ENCODE results near the gene LTC4S.

DNA sequence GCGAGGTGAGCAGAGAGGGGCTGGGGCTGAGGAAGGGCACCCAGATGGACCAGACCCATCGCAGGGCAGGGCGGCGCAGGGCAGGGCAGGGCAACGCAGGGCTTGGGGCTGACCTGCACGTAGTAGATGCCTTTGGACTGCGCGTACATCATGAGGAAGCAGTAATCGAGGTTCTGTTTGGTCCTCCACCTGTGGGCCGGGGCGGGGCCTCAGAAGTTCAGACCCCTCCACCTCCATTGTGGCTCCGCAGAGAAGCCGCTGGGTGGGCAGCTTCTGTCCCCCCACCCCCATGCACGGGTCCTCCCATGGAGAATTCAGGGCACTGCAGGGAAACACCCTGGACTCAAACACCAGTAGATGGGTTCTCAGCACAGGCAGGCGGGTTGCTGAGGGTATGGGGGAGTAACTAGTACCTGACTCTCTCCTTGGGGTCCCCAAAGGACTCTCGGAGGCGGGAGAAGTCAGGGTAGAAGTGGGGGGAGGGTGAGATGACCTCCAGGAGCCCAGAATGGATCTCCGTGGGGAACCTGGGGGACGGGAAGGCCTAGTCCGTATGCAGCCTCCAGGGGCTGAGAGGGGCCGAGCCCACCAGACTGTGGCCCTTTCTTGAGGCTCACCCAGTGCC lies 6.4 kb downstream of the LTC4S start:
- TF ChIP-seq, protein P1, sequence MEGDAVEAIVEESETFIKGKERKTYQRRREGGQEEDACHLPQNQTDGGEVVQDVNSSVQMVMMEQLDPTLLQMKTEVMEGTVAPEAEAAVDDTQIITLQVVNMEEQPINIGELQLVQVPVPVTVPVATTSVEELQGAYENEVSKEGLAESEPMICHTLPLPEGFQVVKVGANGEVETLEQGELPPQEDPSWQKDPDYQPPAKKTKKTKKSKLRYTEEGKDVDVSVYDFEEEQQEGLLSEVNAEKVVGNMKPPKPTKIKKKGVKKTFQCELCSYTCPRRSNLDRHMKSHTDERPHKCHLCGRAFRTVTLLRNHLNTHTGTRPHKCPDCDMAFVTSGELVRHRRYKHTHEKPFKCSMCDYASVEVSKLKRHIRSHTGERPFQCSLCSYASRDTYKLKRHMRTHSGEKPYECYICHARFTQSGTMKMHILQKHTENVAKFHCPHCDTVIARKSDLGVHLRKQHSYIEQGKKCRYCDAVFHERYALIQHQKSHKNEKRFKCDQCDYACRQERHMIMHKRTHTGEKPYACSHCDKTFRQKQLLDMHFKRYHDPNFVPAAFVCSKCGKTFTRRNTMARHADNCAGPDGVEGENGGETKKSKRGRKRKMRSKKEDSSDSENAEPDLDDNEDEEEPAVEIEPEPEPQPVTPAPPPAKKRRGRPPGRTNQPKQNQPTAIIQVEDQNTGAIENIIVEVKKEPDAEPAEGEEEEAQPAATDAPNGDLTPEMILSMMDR (IDR thresholded peaks at IDR 0.05; ENCODE audit: low read length), result no peak
- no peak for TF ChIP-seq EZH2 (IDR thresholded peaks at IDR 0.05; ENCODE audit: borderline replicate concordance, low read length)

Data from OCI-LY1 (cell line).